ENCODE data around the gene COL5A1.

COL5A1 gene

DNA sequence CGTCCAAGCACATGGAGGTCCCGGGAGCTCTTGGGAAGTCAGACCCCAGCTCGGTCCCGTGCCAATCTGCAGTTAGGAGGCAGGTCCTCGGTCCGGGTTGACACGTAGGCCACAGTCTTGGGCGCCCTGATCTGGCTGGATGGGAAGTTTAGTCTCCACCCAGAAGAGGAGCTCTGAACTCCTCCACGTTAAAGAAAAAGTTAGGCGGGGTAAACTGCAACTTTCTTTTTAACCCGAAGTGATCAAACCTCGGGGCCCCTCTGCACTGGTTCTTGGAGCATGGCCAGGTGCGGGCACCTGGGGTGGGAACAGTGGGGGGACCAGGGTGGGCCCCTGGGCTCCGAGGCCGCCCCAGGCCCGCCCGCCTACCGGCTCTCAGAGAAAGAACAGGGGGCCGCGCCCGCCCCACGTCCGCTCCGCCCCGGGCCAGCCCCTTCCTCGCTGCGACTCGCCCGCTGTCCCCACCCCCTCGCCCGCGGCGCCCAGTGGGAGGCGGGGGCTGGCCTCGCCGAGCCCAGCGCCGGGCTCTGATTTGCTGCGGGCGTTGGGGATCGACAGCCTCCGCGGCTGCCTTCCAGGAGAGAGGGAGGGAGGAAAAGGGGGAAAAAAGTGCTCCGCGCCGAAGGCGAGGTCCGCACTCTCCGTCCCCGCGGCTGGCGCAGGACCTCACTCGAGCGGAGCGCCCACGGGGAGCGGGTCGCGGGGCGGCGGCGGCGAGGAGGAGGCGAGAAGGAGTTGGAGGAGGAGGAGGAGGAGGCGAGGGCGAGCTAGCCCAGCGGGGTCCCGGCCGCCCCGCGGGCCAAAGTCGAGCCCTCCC, at the start of gene COL5A1:
TSS of gene COL5A1 (plus strand) at position 631 of the 817 bp plus-strand sequence. CDS start 385 bp downstream, outside the sequence.
- H3K4me3 ChIP-seq (ENCODE audit: control insufficient read depth, low read depth, low read length): peak within 1 kb of the TSS; percentile 86
- TF ChIP-seq, protein P1, sequence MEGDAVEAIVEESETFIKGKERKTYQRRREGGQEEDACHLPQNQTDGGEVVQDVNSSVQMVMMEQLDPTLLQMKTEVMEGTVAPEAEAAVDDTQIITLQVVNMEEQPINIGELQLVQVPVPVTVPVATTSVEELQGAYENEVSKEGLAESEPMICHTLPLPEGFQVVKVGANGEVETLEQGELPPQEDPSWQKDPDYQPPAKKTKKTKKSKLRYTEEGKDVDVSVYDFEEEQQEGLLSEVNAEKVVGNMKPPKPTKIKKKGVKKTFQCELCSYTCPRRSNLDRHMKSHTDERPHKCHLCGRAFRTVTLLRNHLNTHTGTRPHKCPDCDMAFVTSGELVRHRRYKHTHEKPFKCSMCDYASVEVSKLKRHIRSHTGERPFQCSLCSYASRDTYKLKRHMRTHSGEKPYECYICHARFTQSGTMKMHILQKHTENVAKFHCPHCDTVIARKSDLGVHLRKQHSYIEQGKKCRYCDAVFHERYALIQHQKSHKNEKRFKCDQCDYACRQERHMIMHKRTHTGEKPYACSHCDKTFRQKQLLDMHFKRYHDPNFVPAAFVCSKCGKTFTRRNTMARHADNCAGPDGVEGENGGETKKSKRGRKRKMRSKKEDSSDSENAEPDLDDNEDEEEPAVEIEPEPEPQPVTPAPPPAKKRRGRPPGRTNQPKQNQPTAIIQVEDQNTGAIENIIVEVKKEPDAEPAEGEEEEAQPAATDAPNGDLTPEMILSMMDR (IDR thresholded peaks at IDR 0.05; ENCODE audit: control insufficient read depth, insufficient read depth, low read depth, low read length, missing control alignments): no peak
- peak; percentile 70 for DNase-seq (ENCODE audit: low read depth)

DNA sequence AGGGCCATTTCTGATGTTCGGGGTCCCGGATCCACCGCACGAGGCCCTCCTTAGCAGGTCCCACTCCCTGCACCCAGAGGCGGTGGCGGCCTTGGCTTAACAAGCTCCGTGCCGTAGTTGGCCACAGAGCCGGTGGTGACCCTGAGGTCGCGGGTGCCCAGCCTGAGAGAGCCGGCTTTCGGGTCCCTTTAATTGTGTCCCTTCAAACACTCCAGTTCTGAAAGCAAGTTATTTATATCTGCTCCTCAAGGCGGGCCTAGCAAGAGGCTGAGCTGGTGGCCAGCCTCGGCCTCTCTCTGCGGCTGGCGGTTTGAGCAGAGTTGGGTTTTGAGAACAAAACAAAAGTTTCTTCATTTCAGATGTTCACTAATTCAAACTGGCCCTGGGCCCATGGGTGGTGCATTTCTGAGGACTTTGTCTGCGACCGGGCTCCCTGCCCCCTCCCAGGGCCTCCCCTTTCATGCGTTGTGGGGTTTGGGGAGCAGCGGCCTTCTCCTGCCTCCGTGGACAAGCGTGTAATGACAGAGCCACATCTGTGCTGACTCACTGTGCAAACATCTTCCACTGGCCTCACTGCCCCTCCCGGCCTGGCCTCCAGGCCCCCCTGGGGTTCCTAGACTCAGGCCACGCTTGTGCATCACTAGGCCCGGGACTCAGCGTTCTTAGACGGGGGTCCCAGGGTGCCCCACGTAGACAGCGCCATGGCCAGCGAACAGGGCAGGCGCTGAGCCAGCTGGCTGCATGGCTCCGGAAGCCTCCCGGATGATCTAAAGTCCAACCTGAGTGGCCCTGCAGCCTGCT, 49.4 kb upstream of the COL5A1 start:
- TF ChIP-seq, protein P1 (IDR thresholded peaks at IDR 0.05; ENCODE audit: control insufficient read depth, insufficient read depth, low read depth, low read length, missing control alignments): no peak
- DNase-seq (ENCODE audit: low read depth): peak; percentile 93
- peak overlapping the region; percentile 22; the same call in 1 of the 2 replicates for H3K4me3 ChIP-seq (ENCODE audit: control insufficient read depth, low read depth, low read length)

DNA sequence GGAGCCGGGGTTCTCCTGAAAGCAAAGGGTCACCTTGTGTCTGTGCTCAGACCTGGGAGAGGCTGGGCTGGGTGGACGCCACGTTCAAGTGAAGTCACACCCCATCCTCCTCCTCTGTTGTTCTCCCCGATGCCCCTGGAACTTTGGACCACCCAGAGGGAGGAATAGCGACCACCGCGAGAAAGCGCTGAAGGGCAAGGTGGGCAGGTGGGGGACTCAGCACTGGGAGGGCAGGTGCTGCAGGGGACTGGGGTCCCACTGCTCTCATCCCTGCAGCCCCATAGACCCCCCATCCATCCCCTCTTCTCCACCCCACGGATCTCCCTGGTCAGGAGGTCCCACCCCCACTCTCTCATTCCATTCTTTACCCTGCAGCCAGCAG, 48.8 kb upstream of the COL5A1 start:
- TF ChIP-seq, protein P1 (IDR thresholded peaks at IDR 0.05; ENCODE audit: control insufficient read depth, insufficient read depth, low read depth, low read length, missing control alignments): no peak
- no peak overlapping the region for H3K4me3 ChIP-seq (ENCODE audit: control insufficient read depth, low read depth, low read length)
- no peak for DNase-seq (ENCODE audit: low read depth)

DNA sequence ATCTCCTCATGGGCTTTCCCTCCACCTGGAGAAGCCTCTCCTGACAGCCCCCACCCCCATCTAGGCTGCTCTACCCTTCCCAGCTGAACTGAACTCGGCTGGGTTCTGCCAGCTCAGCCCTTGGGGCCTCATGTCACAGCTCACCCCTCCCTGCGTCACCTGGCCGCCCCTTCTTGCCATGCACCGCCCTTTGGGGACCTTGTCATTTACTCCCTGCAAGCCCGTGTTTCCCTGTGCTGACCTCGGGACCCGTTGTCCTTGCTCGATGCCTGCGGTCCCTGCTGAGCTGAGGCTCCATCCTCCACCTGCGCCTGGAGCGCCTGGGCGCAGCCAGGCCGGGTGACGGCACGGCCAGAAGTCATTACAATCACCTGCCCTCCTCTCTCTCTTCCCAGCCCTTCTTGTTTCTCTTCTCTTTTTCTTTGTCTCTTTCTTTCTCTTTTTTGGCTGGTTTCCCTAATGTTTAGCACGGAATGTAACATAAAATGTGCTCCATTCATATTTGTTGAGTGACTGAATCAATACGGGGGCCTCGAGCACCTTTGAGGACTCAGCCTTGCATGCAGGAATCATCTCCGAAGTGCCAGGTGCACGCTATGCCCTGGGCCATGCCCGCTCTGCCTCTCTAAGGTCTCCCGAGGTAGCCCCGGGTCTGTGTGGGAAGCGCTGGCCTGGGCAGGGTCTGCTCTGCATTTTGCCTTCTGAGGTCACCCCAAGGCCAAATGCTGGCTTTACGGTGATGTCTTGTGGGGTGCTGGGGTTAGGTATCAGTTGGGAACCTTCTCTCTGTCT, 48.1 kb upstream of the COL5A1 start:
- no peak overlapping the region for H3K4me3 ChIP-seq (ENCODE audit: control insufficient read depth, low read depth, low read length)
- TF ChIP-seq, protein P1 (IDR thresholded peaks at IDR 0.05; ENCODE audit: control insufficient read depth, insufficient read depth, low read depth, low read length, missing control alignments): no peak
- no peak for DNase-seq (ENCODE audit: low read depth)

DNA sequence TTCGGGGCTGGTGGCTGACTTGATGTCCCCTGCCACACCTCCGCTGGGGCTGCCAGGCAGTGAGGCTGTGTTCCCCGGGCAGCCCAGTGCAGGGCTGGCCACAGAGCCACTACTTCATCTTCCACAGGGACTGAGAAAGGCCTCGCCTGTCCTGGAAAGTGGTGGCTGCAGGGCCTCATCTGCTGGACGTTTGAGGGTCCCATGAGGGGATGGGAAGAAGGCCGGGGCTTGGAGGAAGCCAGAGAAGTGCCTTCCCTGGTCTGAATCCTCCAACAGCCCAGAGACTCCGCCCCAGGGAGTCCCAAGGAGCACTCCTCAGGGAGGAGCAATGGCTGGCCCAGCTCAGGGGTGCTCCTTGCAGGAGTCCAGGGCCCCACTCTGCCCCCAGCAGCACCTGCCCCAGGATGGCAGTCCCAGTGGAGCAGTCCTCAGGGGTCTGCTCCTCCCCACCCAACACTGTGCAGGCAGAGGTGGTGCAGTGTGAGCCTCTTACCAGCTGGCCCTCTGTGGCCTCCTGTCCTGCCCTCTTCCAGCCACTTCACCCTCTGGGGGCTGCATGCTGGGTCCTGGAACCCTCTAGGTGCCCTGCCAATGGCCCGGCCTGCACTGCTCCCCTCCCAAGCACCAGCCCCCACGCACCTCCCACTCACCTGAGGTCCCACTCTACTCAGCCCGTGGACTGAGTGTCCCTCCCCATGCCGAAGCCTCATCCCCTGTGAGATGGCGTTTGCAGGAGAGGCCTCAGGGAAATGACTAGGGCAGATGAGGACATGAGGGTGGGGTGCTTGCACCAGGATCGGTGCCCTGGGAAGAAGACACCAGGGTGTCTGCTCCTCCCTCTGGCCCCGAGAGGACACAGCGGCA, 47.3 kb upstream of the COL5A1 start:
- no peak for DNase-seq (ENCODE audit: low read depth)
- no peak overlapping the region for H3K4me3 ChIP-seq (ENCODE audit: control insufficient read depth, low read depth, low read length)
- TF ChIP-seq, protein P1 (IDR thresholded peaks at IDR 0.05; ENCODE audit: control insufficient read depth, insufficient read depth, low read depth, low read length, missing control alignments): no peak
